GM12878 (cell line): Measurements from ENCODE around the gene PRM3. TPM values are rescaled to one million over a fixed set of nuclear protein-coding genes. Genes with fewer than 3 reads are reported as not detected.

Experiments
- ATAC-seq: fragments of 200-7000 bp; cut with Tn5 transposase; 3 replicates; pipeline ENCODE4 v1.9.1; 2020; ENCODE audit warnings: mild to moderate bottlenecking, moderate library complexity
- BruUV-seq: library from RNA; stranded (reverse); fragments of 400-500 nt; replicated peaks from 2 replicates; lab custom pipeline; 2021; lab: Mats Ljungman, UMichigan
- CTCF ChIA-PET: fragments of 300-600 bp; sonication (Branson Sonifier 250); formaldehyde crosslinking; extraction: SDS; loops from one replicate; lab custom pipeline; 2021; ENCODE audit warnings: inconsistent platforms; lab: Yijun Ruan, JAX
- POLR2A ChIA-PET: fragments of 350-600 bp; formaldehyde crosslinking; extraction: SDS; loops from one replicate; lab custom pipeline; 2021; ENCODE audit warnings: inconsistent platforms; lab: Charles Lee
- RAD21 ChIA-PET: fragments of 300-600 bp; sonication (Branson Sonifier 250); formaldehyde crosslinking; loops from one replicate; lab custom pipeline; 2023; ENCODE audit warnings: antibody characterized with exemption; ENCODE audit not compliant: unreplicated experiment; lab: Charles Lee
- SMC1A ChIA-PET: fragments of 300-600 bp; sonication (Branson Sonifier 250); formaldehyde crosslinking; loops from one replicate; lab custom pipeline; 2023; ENCODE audit not compliant: unreplicated experiment, uncharacterized antibody; lab: Charles Lee
- DNase-seq: peaks from one replicate; pipeline ENCODE4 v3.0.0-alpha.2; 2011; ENCODE audit warnings: low read depth, low spot score
- FAIRE-seq: peaks from 3 replicates; lab custom pipeline; 2011; peaks lifted over from hg19 to GRCh38; lab: Jason Lieb, UNC
- H2AFZ ChIP-seq: 2 replicates; pipeline ENCODE4 v1.6.0; 2011; ENCODE audit warnings: low read depth, low read length, control low read depth; ENCODE audit not compliant: control insufficient read depth
- H3K27ac ChIP-seq: 2 replicates; pipeline ENCODE4 v1.5.1; 2011; ENCODE audit warnings: control low read depth; ENCODE audit not compliant: control insufficient read depth, insufficient read depth
- H3K27me3 ChIP-seq, 2 experiments: replicated peaks in 1 of 2; 2 replicates each; pipeline versions ENCODE4 v1.6.0 to v1.6.1; 2011; ENCODE audit warnings: low read length in 1 of 2; ENCODE audit not compliant: control insufficient read depth in 2 of 2, insufficient read depth in 2 of 2
- H3K36me3 ChIP-seq, 2 experiments: 2 replicates each; pipeline ENCODE4 v1.5.1; 2011; ENCODE audit warnings: low read length in 1 of 2; ENCODE audit not compliant: control insufficient read depth in 2 of 2, insufficient read depth in 2 of 2
- H3K4me1 ChIP-seq: 2 replicates; pipeline ENCODE4 v1.6.1; 2011; ENCODE audit warnings: mild to moderate bottlenecking, low read length, moderate library complexity, mixed read lengths; ENCODE audit not compliant: control insufficient read depth, insufficient read depth
- H3K4me2 ChIP-seq: 2 replicates; pipeline ENCODE4 v1.6.0; 2011; ENCODE audit warnings: control low read depth; ENCODE audit not compliant: control insufficient read depth, insufficient read depth
- H3K4me3 ChIP-seq: fragments of 200-600 bp; sonication (generic); 2 replicates; pipeline ENCODE4 v1.5.1; 2016
- H3K79me2 ChIP-seq: 2 replicates; pipeline ENCODE4 v1.6.0; 2011; ENCODE audit warnings: low read length; ENCODE audit not compliant: control insufficient read depth, insufficient read depth
- H3K9ac ChIP-seq: 2 replicates; pipeline ENCODE4 v1.8.0; 2011; ENCODE audit warnings: low read length, control low read depth, mixed read lengths; ENCODE audit not compliant: control insufficient read depth, insufficient read depth
- H3K9me3 ChIP-seq: replicated peaks from 3 replicates; pipeline ENCODE4 v1.5.1; 2011; ENCODE audit warnings: mild to moderate bottlenecking, low read length; ENCODE audit not compliant: control insufficient read depth, insufficient read depth
- H4K20me1 ChIP-seq: 2 replicates; pipeline ENCODE4 v1.6.0; 2011; ENCODE audit not compliant: control insufficient read depth, insufficient read depth
- ATF3 ChIP-seq: IDR thresholded peaks from 2 replicates; pipeline ENCODE4 v1.6.1; 2011; ENCODE audit warnings: low read depth, mild to moderate bottlenecking, low read length, moderate library complexity, borderline replicate concordance; ENCODE audit errors: extremely low read depth
- ATF7 ChIP-seq: fragments of 450-650 bp; IDR thresholded peaks from 2 replicates; pipeline ENCODE4 v1.6.1; 2016; ENCODE audit warnings: low read depth, mild to moderate bottlenecking
- ETV6 ChIP-seq, 2 experiments: fragments of 450-650 bp in 1 of 2; IDR thresholded peaks in 1 of 2; conservative IDR thresholded peaks in 1 of 2; 2 replicates each; pipeline ENCODE4 v1.6.1; 2014; ENCODE audit warnings: antibody characterized with exemption in 1 of 2, borderline replicate concordance in 1 of 2, low read depth in 1 of 2, mild to moderate bottlenecking in 1 of 2, moderate library complexity in 1 of 2
- HDGF ChIP-seq: fragments of 450-650 bp; IDR thresholded peaks from 2 replicates; pipeline ENCODE4 v1.6.1; 2016; ENCODE audit warnings: antibody characterized with exemption
- IRF3 ChIP-seq: fragments of 450-650 bp; IDR thresholded peaks from 2 replicates; pipeline ENCODE4 v1.6.1; 2014; ENCODE audit warnings: mild to moderate bottlenecking
- MXI1 ChIP-seq: fragments of 150-350 bp; IDR thresholded peaks from 2 replicates; pipeline ENCODE4 v1.6.1; 2011; ENCODE audit warnings: low read depth, mild to moderate bottlenecking, inconsistent platforms, low read length, improper control_type of control experiment
- NBN ChIP-seq: fragments of 450-650 bp; IDR thresholded peaks from 2 replicates; pipeline ENCODE4 v1.6.1; 2016
- NR2F1 ChIP-seq: fragments of 450-650 bp; conservative IDR thresholded peaks from 2 replicates; pipeline ENCODE4 v1.6.1; 2017; ENCODE audit warnings: mild to moderate bottlenecking
- PML ChIP-seq: IDR thresholded peaks from 2 replicates; pipeline ENCODE4 v1.6.1; 2012; ENCODE audit warnings: low read length, inconsistent platforms
- RBBP5 ChIP-seq: fragments of 200-600 bp; sonication (generic); conservative IDR thresholded peaks from 2 replicates; pipeline ENCODE4 v1.6.1; 2016
- SKIL ChIP-seq: fragments of 450-650 bp; IDR thresholded peaks from 2 replicates; pipeline ENCODE4 v1.6.1; 2017; ENCODE audit warnings: mild to moderate bottlenecking, low read depth, inconsistent platforms; ENCODE audit not compliant: poor library complexity, severe bottlenecking
- SPI1 ChIP-seq: IDR thresholded peaks from 2 replicates; pipeline ENCODE4 v1.6.1; 2011; ENCODE audit warnings: low read depth, mild to moderate bottlenecking, low read length, moderate library complexity, borderline replicate concordance; ENCODE audit not compliant: insufficient read depth
- SREBF1 ChIP-seq: IDR thresholded peaks from 2 replicates; pipeline ENCODE4 v1.6.1; 2012; ENCODE audit warnings: mild to moderate bottlenecking, low read length
- ZNF217 ChIP-seq: fragments of 450-650 bp; IDR thresholded peaks from 2 replicates; pipeline ENCODE4 v1.6.1; 2017; ENCODE audit warnings: antibody characterized with exemption, mild to moderate bottlenecking
- ZNF24 ChIP-seq: fragments of 450-650 bp; IDR thresholded peaks from 2 replicates; pipeline ENCODE4 v1.6.1; 2017; ENCODE audit warnings: antibody characterized with exemption, mild to moderate bottlenecking
- ZNF384 ChIP-seq: IDR thresholded peaks from 2 replicates; pipeline ENCODE4 v1.6.1; 2012; ENCODE audit warnings: low read depth, mild to moderate bottlenecking, low read length, improper control_type of control experiment, borderline replicate concordance
- WGBS: methylation state at CpG from one replicate; pipeline ENCODE4 v1.1.6; 2016; ENCODE audit warnings: low lambda C conversion rate; ENCODE audit not compliant: insufficient replicate concordance, insufficient coverage; ENCODE audit errors: missing lambda C conversion rate; 5-methylcytosine and 5-hydroxymethylcytosine counted together
- in situ Hi-C: fragments of 300-500 bp; cut with MboI; formaldehyde crosslinking; loops from 9 replicates; pipeline ENCODE4 v1.14.3; 2018; ENCODE audit warnings: mixed read lengths
- intact Hi-C: fragments of 100-400 bp; cut with micrococcal nuclease; formaldehyde crosslinking; loops from one replicate; pipeline ENCODE4 v1.14.2; 2022; ENCODE audit not compliant: unreplicated experiment
- polyA plus RNA-seq, 11 experiments: library from polyadenylated mRNA; depleted of rRNA in 4 of 11; unstranded in 6 of 11; stranded (reverse) in 5 of 11; fragments of >200 nt; fragmentation: Nextera tagmentation in 4 of 11; fragmentation: Illumina TruSeq in 1 of 11; extraction: Ambion mirVana in 4 of 11; extraction: Trizol in 1 of 11; gene quantifications; 1 replicate in 1 of 11; 2 replicates in 10 of 11; pipeline versions ENCODE4 v1.2.1 to v1.2.3, GENCODE V29; 2011 to 2016; ENCODE audit warnings: inconsistent platforms in 2 of 11, missing spikeins in 2 of 11, low read depth in 1 of 11
- total RNA-seq, 4 experiments: library from RNA; depleted of rRNA in 3 of 4; stranded (reverse); fragments of >200 nt in 3 of 4; fragmentation: Illumina TruSeq in 1 of 4; extraction: Trizol in 1 of 4; gene quantifications; 2 replicates each; pipeline versions ENCODE4 v1.2.1 to v1.2.3, GENCODE V29; 2013 to 2021

The PRM3 gene
- total and polyA plus RNA-seq, 10 of the 15 experiments (the other 5 are each of a cell fraction or from before 2014, with no cell fraction given), result not detected

GRCh38 chr16:11265124-11265523, 8.3 kb downstream of the PRM3 start (continued):
- TF ChIP-seq RBBP5, result no peak
- no peak for TF ChIP-seq MXI1
- no peak for TF ChIP-seq PML
- no peak for TF ChIP-seq HDGF

GRCh38 chr16:11264155-11264832, 9.1 kb downstream of the PRM3 start:
- RAD21 ChIA-PET, result interaction anchor here (0.7 to 4.2 kb wide), 5 partner anchors 9 to 34 kb away, joined by 3 to 26 read pairs (median 4); partner anchors contain the start of genes PRM3 and SOCS1
- Histone ChIP-seq H3K9ac (no peak overlapping the region; the same call in 1 of the 2 replicates), H3K4me3 (no peak overlapping the region), H3K27ac (peak overlapping the region; percentile 45; the same call in 1 of the 2 replicates), H3K27me3 (no peaks in the 10 kb centered on the region), H2AFZ (peak overlapping the region; percentile 57), H3K4me1 (peaks cover 19% of the 10 kb centered on the region), H3K4me2 (peak overlapping the region; percentile 56), H3K79me2 (no peaks in the 10 kb centered on the region), H3K9me3 (no peaks in the 10 kb centered on the region; the same call in 2 of the 3 replicates), H4K20me1 (no peaks in the 10 kb centered on the region), H3K36me3 (no peaks in the 10 kb centered on the region)
- SMC1A ChIA-PET, result interaction anchor here (0.6 to 2.6 kb wide), 7 partner anchors 10 to 92 kb away, joined by 3 to 27 read pairs (median 3); no protein-coding TSS in a partner anchor
- POLR2A ChIA-PET, result interaction anchor here (0.9 to 1.5 kb wide), 4 partner anchors 33 to 48 kb away, joined by 3 to 6 read pairs (median 4); no protein-coding TSS in a partner anchor
- WGBS, result 54% methylated on average over 9 of the region's 9 CpGs
- DNase-seq, result no peak
- no TSS peak for BruUV-seq
- intact Hi-C loops (no loop called here), in situ Hi-C loops (no loop called here)
- FAIRE-seq, result peak; percentile 38
- CTCF ChIA-PET, result interaction anchor here (1.5 to 11.0 kb wide), 3 partner anchors 34 to 293 kb away, joined by 3 to 170 read pairs (median 5); no protein-coding TSS in a partner anchor
- peak; percentile 79 for ATAC-seq
- TF ChIP-seq NR2F1, result 0 out of 2 replicates have a peak, but pooled peaks have one; percentile 50
- no peak for TF ChIP-seq SREBF1
- peak; percentile 91 for TF ChIP-seq SPI1
- peak; percentile 11 for TF ChIP-seq SKIL
- TF ChIP-seq IRF3, result no peak
- peak; percentile 81 for TF ChIP-seq ZNF217
- TF ChIP-seq ETV6 (conservative IDR thresholded peaks at IDR 0.05 in 1 of 2, IDR thresholded peaks at IDR 0.05 in 1 of 2; ENCODE audit: borderline replicate concordance in 1 of 2, low read depth in 1 of 2), result no peak
- TF ChIP-seq ATF3, result no peak
- no peak for TF ChIP-seq ZNF24
- no peak for TF ChIP-seq ZNF384
- no peak for TF ChIP-seq ATF7
- 0 out of 2 replicates have a peak, but pooled peaks have one; percentile 47 for TF ChIP-seq NBN
